ENCODE measurements around the gene NETO2. TPM values are rescaled to one million over a fixed set of nuclear protein-coding genes. Genes with fewer than 3 reads are reported as not detected.

NETO2 gene
- total RNA-seq, 2 experiments from 2014 or later = 0.15 TPM; not detected in 1

- no peaks in the 10 kb centered on the region for H3K4me1 ChIP-seq (ENCODE audit: insufficient read depth, low read length, poor library complexity, severe bottlenecking)
- intact Hi-C loops (cut with micrococcal nuclease; ENCODE audit: unreplicated experiment) = no loop called here
- ChIA-PET POLR2A (interaction anchor here (0.6 kb wide), 1 partner anchor 104 kb away, joined by 3 read pairs; no protein-coding TSS in a partner anchor), CTCF (ENCODE audit: unreplicated experiment) (no interaction called here)
- no peaks in the 10 kb centered on the region for H3K9me3 ChIP-seq (ENCODE audit: low read length)
- H3K79me2 ChIP-seq (ENCODE audit: insufficient read depth, low read depth, low read length) = no peaks in the 10 kb centered on the region
- no peak overlapping the region for H3K4me2 ChIP-seq (ENCODE audit: low read length)
- no peaks in the 10 kb centered on the region for H4K20me1 ChIP-seq (ENCODE audit: insufficient read depth, low read length)
- TF ChIP-seq CTCF (conservative IDR thresholded peaks at IDR 0.05; ENCODE audit: low read length) = no peak
- no peak for TF ChIP-seq EZH2phosphoT487 (IDR thresholded peaks at IDR 0.05; ENCODE audit: borderline replicate concordance, low read depth, low read length)
- no peaks in the 10 kb centered on the region for H3K9me2 ChIP-seq (ENCODE audit: insufficient read depth, low read length)
- H3K4me3 ChIP-seq (ENCODE audit: low read depth, low read length, poor library complexity, severe bottlenecking) = no peak overlapping the region
- H2AFZ ChIP-seq (ENCODE audit: low read length) = no peak overlapping the region
- no peaks in the 10 kb centered on the region for H3K36me3 ChIP-seq (ENCODE audit: insufficient read depth, low read length)
- BruUV-seq (replicated peaks) = no TSS peak
- no peak overlapping the region for H3K27ac ChIP-seq (ENCODE audit: low read depth, low read length, poor library complexity, severe bottlenecking)
- no peak for DNase-seq (ENCODE audit: low spot score)
Observed at GRCh38 chr16:47081115-47081514, 62.6 kb downstream of the NETO2 start.

GRCh38 chr16:47079860-47080259 is 63.9 kb downstream of the NETO2 start:
- POLR2A ChIA-PET = no interaction called here
- no peak overlapping the region for H3K4me3 ChIP-seq (ENCODE audit: low read depth, low read length, poor library complexity, severe bottlenecking)
- H4K20me1 ChIP-seq (ENCODE audit: insufficient read depth, low read length) = no peaks in the 10 kb centered on the region
- H3K9me2 ChIP-seq (ENCODE audit: insufficient read depth, low read length) = no peaks in the 10 kb centered on the region
- TF ChIP-seq CTCF (conservative IDR thresholded peaks at IDR 0.05; ENCODE audit: low read length) (no peak), EZH2phosphoT487 (IDR thresholded peaks at IDR 0.05; ENCODE audit: borderline replicate concordance, low read depth, low read length) (no peak)
- H3K4me1 ChIP-seq (ENCODE audit: insufficient read depth, low read length, poor library complexity, severe bottlenecking) = no peaks in the 10 kb centered on the region
- no peak overlapping the region for H2AFZ ChIP-seq (ENCODE audit: low read length)
- no peaks in the 10 kb centered on the region for H3K9me3 ChIP-seq (ENCODE audit: low read length)
- H3K36me3 ChIP-seq (ENCODE audit: insufficient read depth, low read length) = no peaks in the 10 kb centered on the region
- CTCF ChIA-PET (ENCODE audit: unreplicated experiment) = no interaction called here
- no peak overlapping the region for H3K27ac ChIP-seq (ENCODE audit: low read depth, low read length, poor library complexity, severe bottlenecking)
- no peaks in the 10 kb centered on the region for H3K79me2 ChIP-seq (ENCODE audit: insufficient read depth, low read depth, low read length)
- DNase-seq (ENCODE audit: low spot score) = no peak
- no TSS peak for BruUV-seq (replicated peaks)
- no peak overlapping the region for H3K4me2 ChIP-seq (ENCODE audit: low read length)
- intact Hi-C loops (cut with micrococcal nuclease; ENCODE audit: unreplicated experiment) = no loop called here

GRCh38 chr16:47073223-47074155 is 70.3 kb downstream of the NETO2 start:
- intact Hi-C loops (cut with micrococcal nuclease; ENCODE audit: unreplicated experiment) = no loop called here
- no peaks in the 10 kb centered on the region for H3K4me1 ChIP-seq (ENCODE audit: insufficient read depth, low read length, poor library complexity, severe bottlenecking)
- CTCF ChIA-PET (ENCODE audit: unreplicated experiment) = no interaction called here
- TF ChIP-seq EZH2phosphoT487 (IDR thresholded peaks at IDR 0.05; ENCODE audit: borderline replicate concordance, low read depth, low read length) (no peak), CTCF (conservative IDR thresholded peaks at IDR 0.05; ENCODE audit: low read length) (no peak)
- no peaks in the 10 kb centered on the region for H3K36me3 ChIP-seq (ENCODE audit: insufficient read depth, low read length)
- H3K27ac ChIP-seq (ENCODE audit: low read depth, low read length, poor library complexity, severe bottlenecking) = no peak overlapping the region
- POLR2A ChIA-PET = no interaction called here
- no peak overlapping the region for H2AFZ ChIP-seq (ENCODE audit: low read length)
- H3K79me2 ChIP-seq (ENCODE audit: insufficient read depth, low read depth, low read length) = no peaks in the 10 kb centered on the region
- BruUV-seq (replicated peaks) = no TSS peak
- H3K4me2 ChIP-seq (ENCODE audit: low read length) = no peak overlapping the region
- no peaks in the 10 kb centered on the region for H3K9me2 ChIP-seq (ENCODE audit: insufficient read depth, low read length)
- DNase-seq (ENCODE audit: low spot score) = no peak
- no peak overlapping the region for H3K4me3 ChIP-seq (ENCODE audit: low read depth, low read length, poor library complexity, severe bottlenecking)
- no peaks in the 10 kb centered on the region for H4K20me1 ChIP-seq (ENCODE audit: insufficient read depth, low read length)
- H3K9me3 ChIP-seq (ENCODE audit: low read length) = no peaks in the 10 kb centered on the region

Measured in OCI-LY7 (cell line).